Fibroblast of the aortic adventitia (primary cell): ENCODE measurements around the gene CYB5A. TPM values are rescaled to one million over a fixed set of nuclear protein-coding genes. Genes with fewer than 3 reads are reported as not detected.

Experiments used
- DNase-seq: peaks from one replicate; pipeline ENCODE4 v3.0.0-alpha.2; 2010; ENCODE audit warnings: low read depth
- H3K4me3 ChIP-seq: 2 replicates; pipeline ENCODE4 v1.5.1; 2011; ENCODE audit warnings: low read depth, mild to moderate bottlenecking, control low read depth, low read length, moderate library complexity
- total RNA-seq: library from RNA; depleted of rRNA; stranded (reverse); fragments of >200 nt; gene quantifications from 2 replicates; pipeline ENCODE4 v1.2.3, GENCODE V29; 2012; ENCODE audit warnings: low replicate concordance
- TF ChIP-seq, protein P1 (sequence below): IDR thresholded peaks from 2 replicates; pipeline ENCODE4 v1.5.1; 2011; ENCODE audit warnings: mild to moderate bottlenecking, low read length, control low read depth, inconsistent platforms; ENCODE audit not compliant: insufficient read depth

Gene CYB5A, protein sequence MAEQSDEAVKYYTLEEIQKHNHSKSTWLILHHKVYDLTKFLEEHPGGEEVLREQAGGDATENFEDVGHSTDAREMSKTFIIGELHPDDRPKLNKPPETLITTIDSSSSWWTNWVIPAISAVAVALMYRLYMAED
- 38.8 and 89.2 TPM in 2 replicates for total RNA-seq

GRCh38 chr18:74291771-74292540 is at the start of gene CYB5A:
Gene CYB5A (minus strand): TSS chr18:74291963. CDS start chr18:74291875, 88 bp downstream.
- peak; percentile 97 for DNase-seq
- TF ChIP-seq, protein P1, sequence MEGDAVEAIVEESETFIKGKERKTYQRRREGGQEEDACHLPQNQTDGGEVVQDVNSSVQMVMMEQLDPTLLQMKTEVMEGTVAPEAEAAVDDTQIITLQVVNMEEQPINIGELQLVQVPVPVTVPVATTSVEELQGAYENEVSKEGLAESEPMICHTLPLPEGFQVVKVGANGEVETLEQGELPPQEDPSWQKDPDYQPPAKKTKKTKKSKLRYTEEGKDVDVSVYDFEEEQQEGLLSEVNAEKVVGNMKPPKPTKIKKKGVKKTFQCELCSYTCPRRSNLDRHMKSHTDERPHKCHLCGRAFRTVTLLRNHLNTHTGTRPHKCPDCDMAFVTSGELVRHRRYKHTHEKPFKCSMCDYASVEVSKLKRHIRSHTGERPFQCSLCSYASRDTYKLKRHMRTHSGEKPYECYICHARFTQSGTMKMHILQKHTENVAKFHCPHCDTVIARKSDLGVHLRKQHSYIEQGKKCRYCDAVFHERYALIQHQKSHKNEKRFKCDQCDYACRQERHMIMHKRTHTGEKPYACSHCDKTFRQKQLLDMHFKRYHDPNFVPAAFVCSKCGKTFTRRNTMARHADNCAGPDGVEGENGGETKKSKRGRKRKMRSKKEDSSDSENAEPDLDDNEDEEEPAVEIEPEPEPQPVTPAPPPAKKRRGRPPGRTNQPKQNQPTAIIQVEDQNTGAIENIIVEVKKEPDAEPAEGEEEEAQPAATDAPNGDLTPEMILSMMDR: peak; percentile 20

GRCh38 chr18:74337912-74338309 is 46.1 kb upstream of the CYB5A start:
- DNase-seq: no peak
- no peak overlapping the region for H3K4me3 ChIP-seq
- TF ChIP-seq, protein P1: no peak

More at GRCh38 chr18:74291771-74292540, at the start of gene CYB5A:
- peak within 1 kb of the TSS; percentile 94 for H3K4me3 ChIP-seq

DNA sequence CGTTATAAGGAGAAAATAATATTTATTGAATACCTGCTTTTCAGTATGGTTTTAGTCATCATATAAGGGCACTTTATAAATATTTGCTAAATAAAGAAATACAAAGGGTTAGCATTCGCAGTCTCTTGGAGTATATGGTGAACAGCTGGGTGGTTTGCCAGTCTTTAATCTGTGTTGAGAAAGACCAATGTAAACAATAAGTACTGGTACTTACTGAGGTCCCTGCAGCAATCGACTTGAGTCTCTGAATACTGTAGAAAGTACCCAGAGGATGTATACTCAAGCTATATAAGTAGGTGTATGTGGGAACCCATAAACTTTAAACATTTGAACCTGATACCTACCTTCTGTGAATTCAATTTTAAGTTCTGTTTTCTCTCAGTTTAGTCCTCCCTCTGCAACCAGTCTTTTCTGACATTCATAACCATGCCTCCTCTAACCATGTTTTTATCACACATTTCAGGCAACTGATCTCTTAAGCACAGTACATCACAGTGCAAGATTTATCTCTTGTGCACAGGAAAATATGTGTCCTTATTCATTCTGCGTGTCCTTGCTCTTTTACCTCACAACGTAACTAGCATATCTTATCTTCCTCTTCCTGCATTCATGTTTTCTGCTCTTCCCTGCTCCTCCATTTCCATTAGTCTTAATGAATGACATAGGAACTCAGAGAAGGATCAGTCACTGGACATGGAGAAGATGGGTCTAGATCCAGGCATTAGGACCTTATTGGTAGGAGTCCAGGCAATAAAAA is 45.6 kb upstream of the CYB5A start:
- no peak for DNase-seq
- H3K4me3 ChIP-seq: no peak overlapping the region
- TF ChIP-seq, protein P1: no peak

DNA sequence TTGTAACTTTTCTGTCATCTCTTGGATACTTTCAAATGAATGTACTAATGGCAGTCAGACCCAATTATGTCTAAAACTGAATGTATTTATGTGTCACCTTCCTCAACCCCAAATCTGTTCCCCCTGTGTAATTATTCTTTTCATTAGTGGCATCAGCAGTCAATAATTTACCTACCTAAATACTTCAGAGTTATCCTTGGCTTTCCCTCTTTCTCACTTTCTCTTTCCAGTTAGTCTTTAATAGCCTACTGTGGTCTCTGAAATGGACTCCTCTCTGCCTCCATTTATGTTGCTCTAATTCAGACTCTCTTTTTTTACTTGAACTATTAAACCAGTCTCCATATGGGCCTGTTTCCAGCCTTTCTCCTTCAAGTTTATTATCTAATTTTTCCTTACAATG is 44.9 kb upstream of the CYB5A start:
- no peak for DNase-seq
- TF ChIP-seq, protein P1: no peak

GRCh38 chr18:74334242-74334893 is 42.6 kb upstream of the CYB5A start:
- no peak overlapping the region for H3K4me3 ChIP-seq
- TF ChIP-seq, protein P1: no peak
- no peak for DNase-seq

More for the DNA sequence above, 44.9 kb upstream of the CYB5A start:
- H3K4me3 ChIP-seq: no peak overlapping the region

GRCh38 chr18:74333091-74333490 is 41.3 kb upstream of the CYB5A start:
- DNase-seq: peak; percentile 79
- TF ChIP-seq, protein P1: no peak
- H3K4me3 ChIP-seq: no peak overlapping the region
